Measurements from ENCODE around the gene ACSL3.

ACSL3 gene

DNA sequence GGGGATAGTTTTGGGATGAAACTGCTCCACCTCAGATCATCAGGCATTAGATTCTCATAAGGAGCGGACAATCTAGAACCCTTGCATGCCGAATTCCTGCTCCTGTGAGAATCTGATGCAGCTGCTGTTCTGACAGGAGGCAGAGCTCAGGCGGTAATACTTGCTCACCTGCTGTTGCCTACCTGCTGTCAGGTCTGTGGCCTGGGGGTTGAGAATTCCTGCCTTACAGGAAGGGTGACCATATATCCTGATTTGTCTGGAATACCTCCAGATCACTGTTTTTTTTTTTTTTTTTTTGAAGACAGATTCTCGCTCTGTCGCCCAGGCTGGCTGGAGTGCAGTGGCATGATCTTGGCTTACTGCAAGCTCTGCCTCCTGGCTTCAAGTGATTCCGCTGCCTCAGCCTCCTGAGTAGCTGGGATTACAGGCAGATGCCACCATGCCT is 21.7 kb downstream of the ACSL3 start:
- no peak overlapping the region for H3K4me3 ChIP-seq (replicated peaks; ENCODE audit: insufficient read depth, low read length)
- no peak for DNase-seq (ENCODE audit: low read depth in 1 of 2, low spot score in 1 of 2)
- TF ChIP-seq, protein P1, sequence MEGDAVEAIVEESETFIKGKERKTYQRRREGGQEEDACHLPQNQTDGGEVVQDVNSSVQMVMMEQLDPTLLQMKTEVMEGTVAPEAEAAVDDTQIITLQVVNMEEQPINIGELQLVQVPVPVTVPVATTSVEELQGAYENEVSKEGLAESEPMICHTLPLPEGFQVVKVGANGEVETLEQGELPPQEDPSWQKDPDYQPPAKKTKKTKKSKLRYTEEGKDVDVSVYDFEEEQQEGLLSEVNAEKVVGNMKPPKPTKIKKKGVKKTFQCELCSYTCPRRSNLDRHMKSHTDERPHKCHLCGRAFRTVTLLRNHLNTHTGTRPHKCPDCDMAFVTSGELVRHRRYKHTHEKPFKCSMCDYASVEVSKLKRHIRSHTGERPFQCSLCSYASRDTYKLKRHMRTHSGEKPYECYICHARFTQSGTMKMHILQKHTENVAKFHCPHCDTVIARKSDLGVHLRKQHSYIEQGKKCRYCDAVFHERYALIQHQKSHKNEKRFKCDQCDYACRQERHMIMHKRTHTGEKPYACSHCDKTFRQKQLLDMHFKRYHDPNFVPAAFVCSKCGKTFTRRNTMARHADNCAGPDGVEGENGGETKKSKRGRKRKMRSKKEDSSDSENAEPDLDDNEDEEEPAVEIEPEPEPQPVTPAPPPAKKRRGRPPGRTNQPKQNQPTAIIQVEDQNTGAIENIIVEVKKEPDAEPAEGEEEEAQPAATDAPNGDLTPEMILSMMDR (IDR thresholded peaks at IDR 0.05; ENCODE audit: insufficient read depth, low read length), result no peak
- no peak for TF ChIP-seq SPI1 (IDR thresholded peaks at IDR 0.05; ENCODE audit: borderline replicate concordance, low read depth)
- TF ChIP-seq, protein P2, sequence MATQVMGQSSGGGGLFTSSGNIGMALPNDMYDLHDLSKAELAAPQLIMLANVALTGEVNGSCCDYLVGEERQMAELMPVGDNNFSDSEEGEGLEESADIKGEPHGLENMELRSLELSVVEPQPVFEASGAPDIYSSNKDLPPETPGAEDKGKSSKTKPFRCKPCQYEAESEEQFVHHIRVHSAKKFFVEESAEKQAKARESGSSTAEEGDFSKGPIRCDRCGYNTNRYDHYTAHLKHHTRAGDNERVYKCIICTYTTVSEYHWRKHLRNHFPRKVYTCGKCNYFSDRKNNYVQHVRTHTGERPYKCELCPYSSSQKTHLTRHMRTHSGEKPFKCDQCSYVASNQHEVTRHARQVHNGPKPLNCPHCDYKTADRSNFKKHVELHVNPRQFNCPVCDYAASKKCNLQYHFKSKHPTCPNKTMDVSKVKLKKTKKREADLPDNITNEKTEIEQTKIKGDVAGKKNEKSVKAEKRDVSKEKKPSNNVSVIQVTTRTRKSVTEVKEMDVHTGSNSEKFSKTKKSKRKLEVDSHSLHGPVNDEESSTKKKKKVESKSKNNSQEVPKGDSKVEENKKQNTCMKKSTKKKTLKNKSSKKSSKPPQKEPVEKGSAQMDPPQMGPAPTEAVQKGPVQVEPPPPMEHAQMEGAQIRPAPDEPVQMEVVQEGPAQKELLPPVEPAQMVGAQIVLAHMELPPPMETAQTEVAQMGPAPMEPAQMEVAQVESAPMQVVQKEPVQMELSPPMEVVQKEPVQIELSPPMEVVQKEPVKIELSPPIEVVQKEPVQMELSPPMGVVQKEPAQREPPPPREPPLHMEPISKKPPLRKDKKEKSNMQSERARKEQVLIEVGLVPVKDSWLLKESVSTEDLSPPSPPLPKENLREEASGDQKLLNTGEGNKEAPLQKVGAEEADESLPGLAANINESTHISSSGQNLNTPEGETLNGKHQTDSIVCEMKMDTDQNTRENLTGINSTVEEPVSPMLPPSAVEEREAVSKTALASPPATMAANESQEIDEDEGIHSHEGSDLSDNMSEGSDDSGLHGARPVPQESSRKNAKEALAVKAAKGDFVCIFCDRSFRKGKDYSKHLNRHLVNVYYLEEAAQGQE (IDR thresholded peaks at IDR 0.05; ENCODE audit: insufficient replicate concordance, low read depth), result no peak
- no peak for TF ChIP-seq GABPA (IDR thresholded peaks at IDR 0.05; ENCODE audit: low read depth)
- TF ChIP-seq POLR2AphosphoS5 (IDR thresholded peaks at IDR 0.05; ENCODE audit: low read depth), result no peak
- no peaks in the 10 kb centered on the region for H3K27me3 ChIP-seq (ENCODE audit: insufficient read depth, poor library complexity, severe bottlenecking)
- no peak overlapping the region for H3K27ac ChIP-seq (replicated peaks)

DNA sequence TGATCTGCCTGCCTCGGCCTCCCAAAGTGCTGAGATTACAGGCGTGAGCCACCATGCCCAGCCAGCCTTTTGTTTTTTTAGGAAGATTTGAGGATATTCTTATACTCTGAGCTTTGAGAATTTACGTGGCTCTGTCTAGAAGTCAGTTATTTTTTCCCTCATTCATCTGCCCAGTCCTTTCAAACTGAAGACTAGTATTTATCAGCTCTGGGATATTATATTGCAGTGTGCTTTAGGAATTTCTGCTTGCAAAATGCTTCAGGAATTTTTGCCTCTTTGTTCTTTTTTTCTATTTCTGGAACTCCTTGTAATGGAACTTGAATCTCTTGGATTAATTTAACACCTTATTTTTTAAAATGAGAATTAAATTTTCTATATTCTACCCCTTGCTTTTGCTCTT is 22.6 kb downstream of the ACSL3 start:
- no peak overlapping the region for H3K27ac ChIP-seq (replicated peaks)
- no peak for TF ChIP-seq GABPA (IDR thresholded peaks at IDR 0.05; ENCODE audit: low read depth)
- TF ChIP-seq, protein P1 (IDR thresholded peaks at IDR 0.05; ENCODE audit: insufficient read depth, low read length), result no peak
- no peak for TF ChIP-seq SPI1 (IDR thresholded peaks at IDR 0.05; ENCODE audit: borderline replicate concordance, low read depth)
- TF ChIP-seq, protein P2 (IDR thresholded peaks at IDR 0.05; ENCODE audit: insufficient replicate concordance, low read depth), result no peak
- TF ChIP-seq POLR2AphosphoS5 (IDR thresholded peaks at IDR 0.05; ENCODE audit: low read depth), result no peak
- H3K27me3 ChIP-seq (ENCODE audit: insufficient read depth, poor library complexity, severe bottlenecking), result no peaks in the 10 kb centered on the region
- no peak overlapping the region for H3K4me3 ChIP-seq (replicated peaks; ENCODE audit: insufficient read depth, low read length)
- no peak for DNase-seq (ENCODE audit: low read depth in 1 of 2, low spot score in 1 of 2)

DNA sequence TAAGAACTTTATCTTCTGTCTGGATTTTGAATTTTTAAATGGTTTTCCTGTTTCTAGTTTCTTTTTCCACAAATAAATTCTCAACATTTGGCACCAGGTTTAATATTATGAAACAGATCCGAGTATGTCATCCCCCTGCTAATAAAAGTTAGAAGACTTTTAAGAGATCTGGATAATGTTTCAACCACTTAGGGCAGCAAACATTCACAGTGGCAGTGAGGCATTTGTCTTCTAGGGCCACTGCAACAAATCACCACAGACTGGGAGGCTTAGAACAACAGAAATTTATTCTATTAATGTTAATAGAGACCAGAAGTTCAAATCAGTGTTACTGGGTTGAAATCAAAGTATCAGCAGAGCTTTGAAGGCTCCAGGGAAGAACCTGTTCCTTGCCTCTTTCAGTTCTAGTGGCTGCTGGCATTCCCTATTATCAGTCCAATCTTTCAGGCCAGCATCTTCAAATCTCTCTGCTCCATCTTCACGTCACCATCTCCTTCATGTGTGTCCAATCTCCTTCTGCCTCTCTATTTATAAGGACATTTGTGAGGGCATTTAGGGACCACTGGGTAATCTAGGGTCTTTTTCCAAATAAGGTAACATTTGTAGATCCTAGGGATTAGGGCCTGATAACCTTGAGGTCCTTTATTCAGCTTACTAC is 23.4 kb downstream of the ACSL3 start:
- Histone ChIP-seq H3K27ac (replicated peaks) (no peak overlapping the region), H3K4me3 (replicated peaks; ENCODE audit: insufficient read depth, low read length) (no peak overlapping the region), H3K27me3 (ENCODE audit: insufficient read depth, poor library complexity, severe bottlenecking) (no peaks in the 10 kb centered on the region)
- no peak for DNase-seq (ENCODE audit: low read depth in 1 of 2, low spot score in 1 of 2)
- no peak for TF ChIP-seq GABPA (IDR thresholded peaks at IDR 0.05; ENCODE audit: low read depth)
- TF ChIP-seq, protein P2 (IDR thresholded peaks at IDR 0.05; ENCODE audit: insufficient replicate concordance, low read depth), result no peak
- TF ChIP-seq, protein P1 (IDR thresholded peaks at IDR 0.05; ENCODE audit: insufficient read depth, low read length), result no peak
- TF ChIP-seq SPI1 (IDR thresholded peaks at IDR 0.05; ENCODE audit: borderline replicate concordance, low read depth), result no peak
- TF ChIP-seq POLR2AphosphoS5 (IDR thresholded peaks at IDR 0.05; ENCODE audit: low read depth), result no peak
